ENCODE results near the gene FARP1.

FARP1 gene

GRCh38 chr13:98503175-98504028, 360.5 kb downstream of the FARP1 start:
- in situ Hi-C loops (cut with HindIII; ENCODE audit: low sequenced_read_pairs): no loop called here

- in situ Hi-C loops (cut with HindIII; ENCODE audit: low sequenced_read_pairs): no loop called here
Observed at GRCh38 chr13:98504029-98504351, 361.1 kb downstream of the FARP1 start.

GRCh38 chr13:98504371-98504963, 361.6 kb downstream of the FARP1 start:
- in situ Hi-C loops (cut with HindIII; ENCODE audit: low sequenced_read_pairs): no loop called here

Data from DLD1 (cell line).